SK-N-SH (cell line): ENCODE measurements around the gene MBD3L5. TPM values are rescaled to one million over a fixed set of nuclear protein-coding genes. Genes with fewer than 3 reads are reported as not detected.

Experiments
- CTCF ChIA-PET: fragments of 300-600, 350-600 bp; formaldehyde crosslinking; extraction: SDS; loops from one replicate; lab custom pipeline; 2021; lab: Yijun Ruan, JAX
- POLR2A ChIA-PET: fragments of 350-600 bp; sonication (Branson Sonifier 250); formaldehyde crosslinking; extraction: SDS; loops from one replicate; lab custom pipeline; 2020; ENCODE audit warnings: antibody characterized with exemption, inconsistent platforms; lab: Yijun Ruan, JAX
- DNase-seq: peaks from one replicate; pipeline ENCODE4 v3.0.0; 2012
- H2AFZ ChIP-seq: fragments of 200-600 bp; sonication (generic); 2 replicates; pipeline ENCODE4 v1.8.1; 2016; ENCODE audit warnings: antibody characterized with exemption, mild to moderate bottlenecking, low read depth
- H3F3A ChIP-seq: fragments of 200-600 bp; sonication (generic); replicated peaks from 2 replicates; pipeline ENCODE3; 2016; ENCODE audit warnings: antibody characterized with exemption, mild to moderate bottlenecking; ENCODE audit not compliant: insufficient read depth
- H3K27ac ChIP-seq, 2 experiments: fragments of 200-500 bp in 1 of 2; fragments of 200-600 bp in 1 of 2; sonication (Bioruptor generic) in 1 of 2; sonication (generic), shearing (Covaris generic) in 1 of 2; 2 replicates each; pipeline versions ENCODE4 v1.5.1 to v1.6.1; 2014 to 2016; ENCODE audit warnings: low read depth in 2 of 2, inconsistent platforms in 1 of 2, low read length in 1 of 2, mild to moderate bottlenecking in 1 of 2, mixed read lengths in 1 of 2
- H3K27me3 ChIP-seq: fragments of 200-600 bp; sonication (generic), shearing (Covaris generic); 2 replicates; pipeline ENCODE4 v1.6.1; 2016; ENCODE audit warnings: mixed run types; ENCODE audit not compliant: insufficient read depth
- H3K36me3 ChIP-seq, 2 experiments: fragments of 200-500 bp in 1 of 2; fragments of 200-600 bp in 1 of 2; sonication (Bioruptor generic) in 1 of 2; sonication (generic) in 1 of 2; replicated peaks in 1 of 2; 2 replicates each; pipeline versions ENCODE3 to v1.5.1; 2014 to 2016; ENCODE audit warnings: low read length in 1 of 2, mild to moderate bottlenecking in 1 of 2; ENCODE audit not compliant: insufficient read depth in 2 of 2, control insufficient read depth in 1 of 2
- H3K4me1 ChIP-seq, 2 experiments: fragments of 200-500 bp in 1 of 2; fragments of 200-600 bp in 1 of 2; sonication (Bioruptor generic) in 1 of 2; sonication (generic), shearing (Covaris generic) in 1 of 2; 2 replicates each; pipeline versions ENCODE4 v1.5.1 to v1.6.1; 2014 to 2016; ENCODE audit warnings: low read depth in 1 of 2, low read length in 1 of 2, mixed run types in 1 of 2; ENCODE audit not compliant: insufficient read depth in 2 of 2, control insufficient read depth in 1 of 2
- H3K4me2 ChIP-seq: fragments of 200-600 bp; sonication (generic), shearing (Covaris generic); 2 replicates; pipeline ENCODE4 v1.6.1; 2017; ENCODE audit warnings: mixed run types
- H3K4me3 ChIP-seq, 2 experiments: fragments of 200-500 bp in 1 of 2; fragments of 200-600 bp in 1 of 2; sonication (Bioruptor generic) in 1 of 2; sonication (generic), shearing (Covaris generic) in 1 of 2; 2 replicates each; pipeline versions ENCODE4 v1.5.1 to v1.8.1; 2014 to 2016; ENCODE audit warnings: low read depth in 2 of 2, inconsistent platforms in 1 of 2, low read length in 1 of 2, mild to moderate bottlenecking in 1 of 2, mixed read lengths in 1 of 2, moderate library complexity in 1 of 2
- H3K79me2 ChIP-seq: fragments of 200-600 bp; sonication (generic); 2 replicates; pipeline ENCODE4 v1.8.1; 2017; ENCODE audit warnings: mild to moderate bottlenecking; ENCODE audit not compliant: insufficient read depth
- H3K9ac ChIP-seq: fragments of 200-600 bp; sonication (generic); 2 replicates; pipeline ENCODE4 v1.6.1; 2017; ENCODE audit warnings: mixed run types
- H3K9me2 ChIP-seq: fragments of 200-600 bp; sonication (generic); 2 replicates; pipeline ENCODE4 v1.6.1; 2017; ENCODE audit warnings: mixed run types
- H3K9me3 ChIP-seq: fragments of 200-600 bp; sonication (generic); 2 replicates; pipeline ENCODE4 v1.6.1; 2017; ENCODE audit warnings: mixed run types, mild to moderate bottlenecking, moderate library complexity
- H4K20me1 ChIP-seq: fragments of 200-600 bp; sonication (generic); 2 replicates; pipeline ENCODE4 v1.6.1; 2017; ENCODE audit warnings: mild to moderate bottlenecking, mixed run types; ENCODE audit not compliant: insufficient read depth
- CHD2 ChIP-seq: fragments of 150-350 bp; IDR thresholded peaks from 2 replicates; pipeline ENCODE4 v1.6.1; 2018; ENCODE audit warnings: low read length; ENCODE audit not compliant: partially characterized antibody
- EP300 ChIP-seq, 2 experiments: IDR thresholded peaks; 2 replicates each; pipeline versions ENCODE4 v1.4.0 to v1.6.1; 2012; ENCODE audit warnings: borderline replicate concordance in 1 of 2, low read depth in 1 of 2, low read length in 1 of 2
- FOXJ3 ChIP-seq: sonication (generic); formaldehyde crosslinking; IDR thresholded peaks from 2 replicates; pipeline ENCODE4 v1.5.1; 2020; ENCODE audit warnings: mild to moderate bottlenecking, missing genetic modification reagents
- GATA2 ChIP-seq: sonication (generic); formaldehyde crosslinking; IDR thresholded peaks from 2 replicates; pipeline ENCODE4 v1.5.0; 2020; ENCODE audit warnings: mild to moderate bottlenecking, missing genetic modification reagents
- MEF2A ChIP-seq: IDR thresholded peaks from 2 replicates; pipeline ENCODE4 v1.4.0; 2012; ENCODE audit warnings: low read depth, borderline replicate concordance
- NRF1 ChIP-seq: IDR thresholded peaks from 2 replicates; pipeline ENCODE4 v1.6.1; 2012; ENCODE audit warnings: low read depth, mild to moderate bottlenecking, low read length
- POLR2AphosphoS5 ChIP-seq: IDR thresholded peaks from 2 replicates; pipeline ENCODE4 v1.6.1; 2012; ENCODE audit warnings: low read depth, low read length
- RAD21 ChIP-seq: IDR thresholded peaks from 2 replicates; pipeline ENCODE4 v1.6.1; 2012; ENCODE audit warnings: mild to moderate bottlenecking, low read length
- RXRA ChIP-seq: IDR thresholded peaks from 2 replicates; pipeline ENCODE4 v1.4.0; 2012; ENCODE audit warnings: low read depth, mild to moderate bottlenecking, borderline replicate concordance
- SIN3A ChIP-seq: IDR thresholded peaks from 2 replicates; pipeline ENCODE4 v1.6.1; 2012; ENCODE audit warnings: low read depth, mild to moderate bottlenecking, low read length, moderate library complexity, borderline replicate concordance
- TEAD4 ChIP-seq: IDR thresholded peaks from 2 replicates; pipeline ENCODE4 v1.4.0; 2012; ENCODE audit warnings: mild to moderate bottlenecking, borderline replicate concordance; ENCODE audit not compliant: insufficient read depth
- YY1 ChIP-seq: IDR thresholded peaks from 2 replicates; pipeline ENCODE4 v1.4.0; 2012; ENCODE audit warnings: low read depth, mild to moderate bottlenecking
- WGBS: methylation state at CpG from one replicate; pipeline ENCODE4 v1.1.6; 2017; ENCODE audit warnings: low lambda C conversion rate; 5-methylcytosine and 5-hydroxymethylcytosine counted together
- polyA plus RNA-seq, 3 experiments: library from polyadenylated mRNA; depleted of rRNA; stranded (reverse); fragments of >200 nt; gene quantifications; 2 replicates each; pipeline ENCODE4 v1.2.3, GENCODE V29; 2012
- TF ChIP-seq, protein P1 (sequence below): IDR thresholded peaks from 2 replicates; pipeline ENCODE4 v1.6.1; 2012; ENCODE audit warnings: mild to moderate bottlenecking, low read depth, low read length, moderate library complexity
- TF ChIP-seq, protein P2 (sequence below): IDR thresholded peaks from 2 replicates; pipeline ENCODE4 v1.4.0; 2012; ENCODE audit warnings: low read depth
- TF ChIP-seq, protein P3 (sequence below): fragments of 150-350 bp; IDR thresholded peaks from 2 replicates; pipeline ENCODE4 v1.6.1; 2016; ENCODE audit warnings: mild to moderate bottlenecking, low read depth, low read length

The MBD3L5 gene
- polyA plus RNA-seq, 1 of the 3 experiments (the other 2 are of a cell fraction): not detected

DNA sequence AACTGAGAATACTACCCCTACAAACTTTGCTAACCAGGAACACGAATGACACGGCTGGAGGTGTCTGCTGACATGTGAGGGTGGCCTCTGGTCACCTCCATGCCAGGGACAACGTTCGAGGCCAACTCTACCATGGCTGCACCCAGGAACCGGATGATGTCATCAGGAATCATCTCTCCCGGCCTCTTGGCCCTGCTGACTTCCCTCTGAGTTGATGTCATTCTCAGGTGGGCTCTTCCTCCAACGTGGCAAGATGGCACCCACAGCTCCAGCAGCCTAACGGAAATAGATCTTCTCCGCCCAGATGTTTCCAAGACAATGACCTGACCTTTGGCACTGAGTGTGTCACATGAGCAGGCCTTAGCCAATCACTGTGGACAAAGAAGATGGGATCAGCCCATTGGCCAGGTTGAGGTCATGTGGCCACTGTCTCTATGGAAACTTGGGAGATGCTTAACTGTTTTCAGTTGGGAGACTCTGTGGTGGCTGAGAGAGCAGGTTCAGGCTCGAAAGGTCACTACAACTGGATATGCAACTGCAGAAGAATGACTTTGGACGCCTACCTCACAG, 24.2 kb upstream of the MBD3L5 start:
- Histone ChIP-seq H3K9ac (no peak overlapping the region), H3K4me2 (no peak overlapping the region), H3K4me3 (no peak overlapping the region)
- TF ChIP-seq GATA2: no peak
- no peak for TF ChIP-seq NRF1
- no peak for TF ChIP-seq RAD21
- TF ChIP-seq MEF2A: no peak
- TF ChIP-seq CHD2: no peak
- TF ChIP-seq FOXJ3: no peak
- TF ChIP-seq, protein P1, sequence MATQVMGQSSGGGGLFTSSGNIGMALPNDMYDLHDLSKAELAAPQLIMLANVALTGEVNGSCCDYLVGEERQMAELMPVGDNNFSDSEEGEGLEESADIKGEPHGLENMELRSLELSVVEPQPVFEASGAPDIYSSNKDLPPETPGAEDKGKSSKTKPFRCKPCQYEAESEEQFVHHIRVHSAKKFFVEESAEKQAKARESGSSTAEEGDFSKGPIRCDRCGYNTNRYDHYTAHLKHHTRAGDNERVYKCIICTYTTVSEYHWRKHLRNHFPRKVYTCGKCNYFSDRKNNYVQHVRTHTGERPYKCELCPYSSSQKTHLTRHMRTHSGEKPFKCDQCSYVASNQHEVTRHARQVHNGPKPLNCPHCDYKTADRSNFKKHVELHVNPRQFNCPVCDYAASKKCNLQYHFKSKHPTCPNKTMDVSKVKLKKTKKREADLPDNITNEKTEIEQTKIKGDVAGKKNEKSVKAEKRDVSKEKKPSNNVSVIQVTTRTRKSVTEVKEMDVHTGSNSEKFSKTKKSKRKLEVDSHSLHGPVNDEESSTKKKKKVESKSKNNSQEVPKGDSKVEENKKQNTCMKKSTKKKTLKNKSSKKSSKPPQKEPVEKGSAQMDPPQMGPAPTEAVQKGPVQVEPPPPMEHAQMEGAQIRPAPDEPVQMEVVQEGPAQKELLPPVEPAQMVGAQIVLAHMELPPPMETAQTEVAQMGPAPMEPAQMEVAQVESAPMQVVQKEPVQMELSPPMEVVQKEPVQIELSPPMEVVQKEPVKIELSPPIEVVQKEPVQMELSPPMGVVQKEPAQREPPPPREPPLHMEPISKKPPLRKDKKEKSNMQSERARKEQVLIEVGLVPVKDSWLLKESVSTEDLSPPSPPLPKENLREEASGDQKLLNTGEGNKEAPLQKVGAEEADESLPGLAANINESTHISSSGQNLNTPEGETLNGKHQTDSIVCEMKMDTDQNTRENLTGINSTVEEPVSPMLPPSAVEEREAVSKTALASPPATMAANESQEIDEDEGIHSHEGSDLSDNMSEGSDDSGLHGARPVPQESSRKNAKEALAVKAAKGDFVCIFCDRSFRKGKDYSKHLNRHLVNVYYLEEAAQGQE: no peak
- no peak for TF ChIP-seq YY1
- no peak for TF ChIP-seq SIN3A
- TF ChIP-seq EP300 (IDR thresholded peaks at IDR 0.05; ENCODE audit: borderline replicate concordance in 1 of 2, low read depth in 1 of 2, low read length in 1 of 2): no peak
- no peak for TF ChIP-seq RXRA
- TF ChIP-seq, all 33 proteins: peak for 0
- Histone ChIP-seq H3K27me3 (peaks cover 27% of the 10 kb centered on the region; the same call in 1 of the 2 replicates), H3K27ac (no peak overlapping the region), H3K9me2 (no peaks in the 10 kb centered on the region), H3K4me1 (no peaks in the 10 kb centered on the region), H2AFZ (no peak overlapping the region), H4K20me1 (no peaks in the 10 kb centered on the region), H3K36me3 (no peaks in the 10 kb centered on the region), H3K9me3 (no peaks in the 10 kb centered on the region), H3K79me2 (no peaks in the 10 kb centered on the region), H3F3A (no peaks in the 10 kb centered on the region)
- ChIA-PET CTCF (no interaction called here), POLR2A (no interaction called here)
- WGBS: 19% methylated on average over 8 of the region's 11 CpGs
- DNase-seq: no peak

DNA sequence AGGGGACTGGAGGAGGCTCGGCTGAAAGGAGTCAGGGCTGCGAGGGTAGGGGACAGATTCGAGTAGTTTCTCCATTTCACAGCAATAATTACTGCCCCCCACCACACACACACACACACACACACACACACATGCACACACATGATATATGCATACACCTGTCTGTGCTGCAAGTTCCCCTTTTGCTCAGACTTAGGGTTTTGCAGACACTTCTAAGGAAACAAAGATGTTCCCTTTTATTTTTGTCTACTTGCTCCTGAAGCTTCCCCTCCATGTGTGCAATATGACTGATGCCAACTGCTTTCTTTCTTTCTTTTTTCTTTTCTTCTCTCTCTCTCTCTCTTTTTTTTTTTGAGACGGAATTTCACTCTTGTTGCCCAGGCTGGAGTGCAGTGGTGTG, 22.5 kb upstream of the MBD3L5 start:
- POLR2A ChIA-PET: no interaction called here
- no peaks in the 10 kb centered on the region for H3K9me3 ChIP-seq

More for the DNA sequence above, 22.5 kb upstream of the MBD3L5 start:
- Histone ChIP-seq H3K27me3 (peaks cover 22% of the 10 kb centered on the region; the same call in 1 of the 2 replicates), H3K9me2 (no peaks in the 10 kb centered on the region), H3K4me2 (no peak overlapping the region), H3K36me3 (no peaks in the 10 kb centered on the region), H2AFZ (no peak overlapping the region), H3K4me1 (no peaks in the 10 kb centered on the region), H3K79me2 (no peaks in the 10 kb centered on the region), H3F3A (no peaks in the 10 kb centered on the region), H4K20me1 (no peaks in the 10 kb centered on the region), H3K27ac (no peak overlapping the region), H3K9ac (no peak overlapping the region), H3K4me3 (no peak overlapping the region)
- WGBS: under 1% methylated on average over 4 of the region's 4 CpGs
- no peak for TF ChIP-seq RXRA
- TF ChIP-seq, protein P2, sequence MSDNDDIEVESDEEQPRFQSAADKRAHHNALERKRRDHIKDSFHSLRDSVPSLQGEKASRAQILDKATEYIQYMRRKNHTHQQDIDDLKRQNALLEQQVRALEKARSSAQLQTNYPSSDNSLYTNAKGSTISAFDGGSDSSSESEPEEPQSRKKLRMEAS: no peak
- TF ChIP-seq, protein P3, sequence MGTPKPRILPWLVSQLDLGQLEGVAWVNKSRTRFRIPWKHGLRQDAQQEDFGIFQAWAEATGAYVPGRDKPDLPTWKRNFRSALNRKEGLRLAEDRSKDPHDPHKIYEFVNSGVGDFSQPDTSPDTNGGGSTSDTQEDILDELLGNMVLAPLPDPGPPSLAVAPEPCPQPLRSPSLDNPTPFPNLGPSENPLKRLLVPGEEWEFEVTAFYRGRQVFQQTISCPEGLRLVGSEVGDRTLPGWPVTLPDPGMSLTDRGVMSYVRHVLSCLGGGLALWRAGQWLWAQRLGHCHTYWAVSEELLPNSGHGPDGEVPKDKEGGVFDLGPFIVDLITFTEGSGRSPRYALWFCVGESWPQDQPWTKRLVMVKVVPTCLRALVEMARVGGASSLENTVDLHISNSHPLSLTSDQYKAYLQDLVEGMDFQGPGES: no peak
- no peak for TF ChIP-seq POLR2AphosphoS5
- TF ChIP-seq TEAD4: no peak
- no peak for DNase-seq
- CTCF ChIA-PET: no interaction called here
